Fibroblast of lung (primary cell): ENCODE data around the gene GALNT2. TPM values are rescaled to one million over a fixed set of nuclear protein-coding genes. Genes with fewer than 3 reads are reported as not detected.
A peak's percentile ranks its signal among the peaks of the same experiment; 100 is the strongest.

Experiments
- DNase-seq, 2 donors: peaks; one replicate each; pipeline versions ENCODE4 v3.0.0 to v3.0.0-alpha.2; 2010; ENCODE audit warnings: low read depth in 2 of 2
- H2AFZ ChIP-seq: 2 replicates; pipeline ENCODE4 v1.5.1; 2012; ENCODE audit warnings: low read length, control low read depth, inconsistent platforms
- H3K27ac ChIP-seq: 2 replicates; pipeline ENCODE4 v1.5.1; 2011; ENCODE audit warnings: low read length, control low read depth; ENCODE audit not compliant: insufficient read depth
- H3K27me3 ChIP-seq: 2 replicates; pipeline ENCODE4 v1.5.1; 2011; ENCODE audit warnings: mild to moderate bottlenecking, low read length; ENCODE audit not compliant: control insufficient read depth, insufficient read depth
- H3K36me3 ChIP-seq: 2 replicates; pipeline ENCODE4 v1.5.1; 2011; ENCODE audit warnings: low read length; ENCODE audit not compliant: control insufficient read depth, insufficient read depth
- H3K4me1 ChIP-seq: 2 replicates; pipeline ENCODE4 v1.5.1; 2011; ENCODE audit warnings: low read length; ENCODE audit not compliant: control insufficient read depth, insufficient read depth; ENCODE audit errors: extremely low read depth
- H3K4me2 ChIP-seq: 2 replicates; pipeline ENCODE4 v1.5.1; 2011; ENCODE audit warnings: low read length, control low read depth; ENCODE audit not compliant: insufficient read depth; ENCODE audit errors: extremely low read depth
- H3K4me3 ChIP-seq, 4 experiments: fragments of 200-600 bp in 1 of 4; sonication (generic) in 1 of 4; replicated peaks in 1 of 4; 2 replicates each; pipeline ENCODE4 v1.5.1; 2011 to 2016; ENCODE audit warnings: low read length in 4 of 4, low read depth in 3 of 4, mild to moderate bottlenecking in 3 of 4, control low read depth in 2 of 4, inconsistent platforms in 1 of 4, mixed read lengths in 1 of 4; ENCODE audit not compliant: insufficient read depth in 1 of 4; ENCODE audit errors: control extremely low read depth in 1 of 4
- H3K79me2 ChIP-seq: 2 replicates; pipeline ENCODE4 v1.5.1; 2012; ENCODE audit warnings: mild to moderate bottlenecking, low read length, inconsistent platforms; ENCODE audit not compliant: control insufficient read depth, insufficient read depth
- H3K9ac ChIP-seq: 2 replicates; pipeline ENCODE4 v1.5.1; 2011; ENCODE audit warnings: mild to moderate bottlenecking, low read length, control low read depth; ENCODE audit not compliant: insufficient read depth
- H3K9me3 ChIP-seq: 2 replicates; pipeline ENCODE4 v1.5.1; 2012; ENCODE audit warnings: low read depth, low read length; ENCODE audit not compliant: control insufficient read depth, insufficient read depth
- H4K20me1 ChIP-seq: 2 replicates; pipeline ENCODE4 v1.5.1; 2011; ENCODE audit warnings: low read length; ENCODE audit not compliant: control insufficient read depth, insufficient read depth; ENCODE audit errors: extremely low read depth
- EZH2 ChIP-seq: IDR thresholded peaks from 2 replicates; pipeline ENCODE4 v1.5.1; 2012; ENCODE audit warnings: low read length, control low read depth, mild to moderate bottlenecking; ENCODE audit errors: missing control alignments
- polyA plus RNA-seq, 2 donors: library from polyadenylated mRNA; depleted of rRNA in 1 of 2; stranded (reverse) in 1 of 2; unstranded in 1 of 2; fragments of >200 nt; gene quantifications; 2 replicates each; pipeline ENCODE4 v1.2.1, GENCODE V29; 2011 to 2012; ENCODE audit warnings: missing spikeins in 1 of 2
- total RNA-seq: library from RNA; depleted of rRNA; stranded (reverse); fragments of >200 nt; gene quantifications from 2 replicates; pipeline ENCODE4 v1.2.1, GENCODE V29; 2014
- TF ChIP-seq, protein P1 (sequence below), 2 donors: IDR thresholded peaks in 1 of 2; conservative IDR thresholded peaks in 1 of 2; 1 replicate in 1 of 2; 2 replicates in 1 of 2; pipeline ENCODE4 v1.5.1; 2011 to 2012; ENCODE audit warnings: low read length in 2 of 2, control low read depth in 1 of 2, inconsistent platforms in 1 of 2, low read depth in 1 of 2, mild to moderate bottlenecking in 1 of 2

The GALNT2 gene
- total and polyA plus RNA-seq, 2 donors (not counting 1 experiment from before 2014, with no cell fraction given), result 106 to 115 TPM

DNA sequence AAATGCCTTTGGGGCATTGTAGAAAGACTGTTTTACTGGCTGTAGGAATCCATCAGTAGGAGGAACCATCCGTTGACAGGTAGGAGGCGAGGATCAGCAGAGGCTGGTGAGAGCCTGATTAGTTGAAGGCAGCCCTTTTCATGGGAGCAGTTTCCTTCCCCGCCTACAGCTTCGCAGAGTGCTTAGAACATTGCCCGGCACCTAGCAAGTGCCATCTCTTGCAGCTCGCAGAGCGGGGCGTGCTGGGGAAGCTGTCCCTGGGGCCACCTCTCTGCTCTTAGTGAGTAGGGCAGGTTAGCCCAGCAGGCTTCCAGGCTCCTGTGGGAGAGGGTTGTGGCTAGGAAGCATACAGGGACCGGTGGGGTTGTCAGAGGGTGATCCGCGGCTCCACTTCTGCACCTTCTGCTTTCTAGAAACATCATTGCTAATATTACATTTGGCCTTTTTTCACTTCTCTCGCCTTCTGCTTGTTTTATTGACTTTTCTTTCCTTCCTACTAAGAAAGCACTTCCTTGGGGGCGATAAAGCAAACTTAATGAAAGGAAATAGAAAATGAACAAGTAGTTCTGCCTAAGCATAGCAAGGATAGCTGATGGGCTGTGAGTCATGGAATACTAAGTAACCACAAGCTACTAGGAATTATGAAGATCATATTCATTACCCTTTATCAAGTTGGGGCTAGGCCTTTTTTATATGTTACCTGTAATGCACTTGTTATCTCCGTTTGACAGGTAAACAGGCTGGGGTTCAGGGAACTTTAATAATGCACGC, 176.7 kb downstream of the GALNT2 start:
- Histone ChIP-seq H3K4me2 (no peak overlapping the region), H3K4me3 (no peak overlapping the region), H3K9me3 (no peaks in the 10 kb centered on the region), H2AFZ (no peak overlapping the region), H3K27me3 (no peaks in the 10 kb centered on the region), H3K79me2 (no peaks in the 10 kb centered on the region), H3K9ac (no peak overlapping the region), H4K20me1 (no peaks in the 10 kb centered on the region), H3K36me3 (peaks cover 4% of the 10 kb centered on the region), H3K4me1 (peaks cover 2% of the 10 kb centered on the region), H3K27ac (no peak overlapping the region)
- TF ChIP-seq EZH2, result no peak
- TF ChIP-seq, protein P1, sequence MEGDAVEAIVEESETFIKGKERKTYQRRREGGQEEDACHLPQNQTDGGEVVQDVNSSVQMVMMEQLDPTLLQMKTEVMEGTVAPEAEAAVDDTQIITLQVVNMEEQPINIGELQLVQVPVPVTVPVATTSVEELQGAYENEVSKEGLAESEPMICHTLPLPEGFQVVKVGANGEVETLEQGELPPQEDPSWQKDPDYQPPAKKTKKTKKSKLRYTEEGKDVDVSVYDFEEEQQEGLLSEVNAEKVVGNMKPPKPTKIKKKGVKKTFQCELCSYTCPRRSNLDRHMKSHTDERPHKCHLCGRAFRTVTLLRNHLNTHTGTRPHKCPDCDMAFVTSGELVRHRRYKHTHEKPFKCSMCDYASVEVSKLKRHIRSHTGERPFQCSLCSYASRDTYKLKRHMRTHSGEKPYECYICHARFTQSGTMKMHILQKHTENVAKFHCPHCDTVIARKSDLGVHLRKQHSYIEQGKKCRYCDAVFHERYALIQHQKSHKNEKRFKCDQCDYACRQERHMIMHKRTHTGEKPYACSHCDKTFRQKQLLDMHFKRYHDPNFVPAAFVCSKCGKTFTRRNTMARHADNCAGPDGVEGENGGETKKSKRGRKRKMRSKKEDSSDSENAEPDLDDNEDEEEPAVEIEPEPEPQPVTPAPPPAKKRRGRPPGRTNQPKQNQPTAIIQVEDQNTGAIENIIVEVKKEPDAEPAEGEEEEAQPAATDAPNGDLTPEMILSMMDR (conservative IDR thresholded peaks at IDR 0.05 in 1 of 2, IDR thresholded peaks at IDR 0.05 in 1 of 2; ENCODE audit: low read depth in 1 of 2, low read length in 2 of 2), result no peak
- DNase-seq, result peak; percentile 55 to 82

DNA sequence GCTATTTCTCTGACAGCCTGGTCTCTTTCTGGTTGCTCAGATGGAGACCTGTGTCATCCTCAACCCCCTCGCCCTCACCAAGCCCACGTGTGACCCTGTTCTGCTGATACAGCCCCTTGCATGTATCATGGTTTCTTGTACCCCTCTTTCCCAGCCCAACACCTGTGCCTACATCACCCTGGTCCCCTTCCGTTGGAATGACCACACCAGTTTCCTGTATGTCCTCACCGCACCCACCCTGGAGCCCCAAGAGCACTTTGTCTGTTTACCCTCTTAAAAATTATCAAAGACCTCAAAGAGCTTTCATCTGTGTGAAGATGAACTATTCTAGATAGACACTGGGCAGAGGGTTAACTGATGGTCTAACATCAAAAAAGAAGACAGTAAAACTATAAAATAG, 179.5 kb downstream of the GALNT2 start:
- H4K20me1 ChIP-seq, result no peaks in the 10 kb centered on the region
- H3K27me3 ChIP-seq, result no peaks in the 10 kb centered on the region
- no peak for DNase-seq
- H3K79me2 ChIP-seq, result no peaks in the 10 kb centered on the region
- H3K4me2 ChIP-seq, result no peak overlapping the region
- no peak overlapping the region for H3K27ac ChIP-seq
- no peak overlapping the region for H2AFZ ChIP-seq
- H3K9ac ChIP-seq, result no peak overlapping the region
- H3K36me3 ChIP-seq, result peaks cover 7% of the 10 kb centered on the region
- H3K9me3 ChIP-seq, result no peaks in the 10 kb centered on the region
- peaks cover 2% of the 10 kb centered on the region for H3K4me1 ChIP-seq
- no peak overlapping the region for H3K4me3 ChIP-seq
- TF ChIP-seq EZH2, result no peak
- TF ChIP-seq, protein P1 (conservative IDR thresholded peaks at IDR 0.05 in 1 of 2, IDR thresholded peaks at IDR 0.05 in 1 of 2; ENCODE audit: low read depth in 1 of 2, low read length in 2 of 2), result no peak

DNA sequence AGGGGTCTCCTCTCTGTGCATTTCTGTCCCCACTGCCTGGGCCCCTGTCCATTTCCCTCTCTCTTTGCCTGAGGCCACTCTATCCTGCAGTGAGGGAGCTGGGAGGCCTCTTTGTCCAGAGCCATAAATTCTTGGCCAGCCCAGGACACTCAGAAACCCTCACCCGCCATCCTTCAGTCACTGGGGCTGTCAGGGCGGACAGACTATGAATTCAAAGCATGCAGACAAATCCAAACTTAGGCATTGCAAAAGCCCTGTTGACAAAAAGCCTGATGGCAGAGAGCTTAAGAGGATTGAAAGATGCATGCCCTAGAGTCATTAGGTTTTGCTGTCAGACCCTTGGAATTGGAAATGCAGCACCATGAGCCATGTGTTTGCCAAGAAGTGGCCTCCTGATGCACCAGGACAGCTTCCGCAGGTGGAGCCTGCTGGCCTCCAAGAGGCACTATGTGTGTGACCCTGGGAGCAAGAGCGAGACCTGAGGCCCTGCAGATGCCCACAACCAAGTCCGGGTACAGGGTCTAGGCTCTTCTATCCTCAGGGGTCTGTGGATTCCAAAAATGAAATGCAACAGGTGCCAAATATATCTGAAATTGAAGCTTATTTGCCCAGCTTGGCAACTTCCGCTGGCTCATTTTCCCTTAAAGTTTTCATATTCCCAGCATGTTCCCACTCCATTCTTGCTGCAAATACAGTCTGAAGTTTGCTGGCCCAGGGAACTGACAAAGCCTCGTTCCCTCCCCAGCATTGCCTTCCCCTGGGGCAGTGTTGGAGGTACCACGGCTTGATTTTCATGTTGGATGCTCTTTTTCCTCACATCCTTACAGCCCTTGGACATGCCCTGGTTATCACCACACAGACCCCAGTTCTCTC, 181.2 kb downstream of the GALNT2 start:
- Histone ChIP-seq H3K27ac (no peak overlapping the region), H3K4me2 (no peak overlapping the region), H3K79me2 (no peaks in the 10 kb centered on the region), H3K4me1 (peaks cover 2% of the 10 kb centered on the region), H3K36me3 (peaks cover 7% of the 10 kb centered on the region), H4K20me1 (no peaks in the 10 kb centered on the region), H3K27me3 (no peaks in the 10 kb centered on the region), H3K9me3 (no peaks in the 10 kb centered on the region), H2AFZ (no peak overlapping the region), H3K4me3 (no peak overlapping the region), H3K9ac (no peak overlapping the region)
- TF ChIP-seq, protein P1 (conservative IDR thresholded peaks at IDR 0.05 in 1 of 2, IDR thresholded peaks at IDR 0.05 in 1 of 2; ENCODE audit: low read depth in 1 of 2, low read length in 2 of 2), result no peak
- TF ChIP-seq EZH2, result no peak
- no peak for DNase-seq
